ENCODE measurements around the gene SEPTIN6.

GRCh38 chrX:119677654-119677981 lies 15.3 kb downstream of the SEPTIN6 start:
- TF ChIP-seq CTCF (IDR thresholded peaks at IDR 0.05; ENCODE audit: low read depth, low read length) (no peak), EZH2phosphoT487 (IDR thresholded peaks at IDR 0.05; ENCODE audit: low read depth) (no peak)

All from OCI-LY3 (cell line).